ENCODE measurements around the gene NUDT21. TPM values are rescaled to one million over a fixed set of nuclear protein-coding genes. Genes with fewer than 3 reads are reported as not detected.
A peak's percentile ranks its signal among the peaks of the same experiment; 100 is the strongest.

The NUDT21 gene
- total RNA-seq, 1 experiment from 2014 or later, result 83.4 TPM

DNA sequence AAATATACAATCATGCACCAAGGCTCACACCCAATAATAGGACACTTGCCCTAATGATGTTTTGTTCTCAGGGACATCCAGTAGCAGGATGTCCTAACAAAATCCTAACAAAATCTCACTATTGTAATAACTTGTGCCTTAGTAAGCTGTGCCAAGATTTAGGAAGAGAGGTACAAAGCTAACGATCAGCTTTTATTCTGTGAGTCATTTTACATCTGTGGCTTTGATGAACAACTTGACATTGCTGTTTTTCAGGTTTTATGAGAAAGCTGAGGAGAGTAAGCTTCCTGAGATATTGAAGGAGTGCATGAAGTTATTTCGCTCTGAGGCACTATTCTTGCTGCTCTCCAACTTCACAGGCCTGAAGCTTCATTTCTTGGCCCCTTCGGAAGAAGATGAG is 19.1 kb upstream of the NUDT21 start:
- no TSS peak for BruUV-seq (replicated peaks)
- H3K4me3 Mint-ChIP-seq (ENCODE audit: unreplicated experiment), result no peak overlapping the region
- CTCF ChIA-PET, result no interaction called here
- intact Hi-C loops (cut with micrococcal nuclease), result no loop called here
- no peaks in the 10 kb centered on the region for H3K9me3 Mint-ChIP-seq (ENCODE audit: unreplicated experiment)
- DNase-seq (ENCODE audit: unreplicated experiment), result no peak
- H3K27ac Mint-ChIP-seq (ENCODE audit: low read depth, unreplicated experiment), result peak overlapping the region; percentile 70
- H3K27me3 Mint-ChIP-seq (ENCODE audit: insufficient read depth, unreplicated experiment), result no peaks in the 10 kb centered on the region
- POLR2A ChIA-PET, result interaction anchor here (1.2 to 1.7 kb wide), 2 partner anchors 11 to 19 kb away, joined by 5 read pairs; partner anchors contain the start of genes NUDT21 and OGFOD1
- TF ChIP-seq CTCF (IDR thresholded peaks at IDR 0.05; ENCODE audit: unreplicated experiment), result no peak
- peaks cover 3% of the 10 kb centered on the region for H3K4me1 Mint-ChIP-seq (ENCODE audit: insufficient read depth, unreplicated experiment)
- peaks cover 96% of the 10 kb centered on the region for H3K36me3 Mint-ChIP-seq (ENCODE audit: insufficient read depth, unreplicated experiment)

- intact Hi-C loops (cut with micrococcal nuclease), result no loop called here
- no peak overlapping the region for H3K4me3 Mint-ChIP-seq (ENCODE audit: unreplicated experiment)
- ChIA-PET CTCF (no interaction called here), POLR2A (interaction anchor here (1.2 kb wide), 1 partner anchor 19 kb away, joined by 5 read pairs; the partner anchor contains the start of genes NUDT21 and OGFOD1)
- no peak for TF ChIP-seq CTCF (IDR thresholded peaks at IDR 0.05; ENCODE audit: unreplicated experiment)
- DNase-seq (ENCODE audit: unreplicated experiment), result no peak
- BruUV-seq (replicated peaks), result no TSS peak
- H3K9me3 Mint-ChIP-seq (ENCODE audit: unreplicated experiment), result no peaks in the 10 kb centered on the region
- peaks cover 96% of the 10 kb centered on the region for H3K36me3 Mint-ChIP-seq (ENCODE audit: insufficient read depth, unreplicated experiment)
- H3K27me3 Mint-ChIP-seq (ENCODE audit: insufficient read depth, unreplicated experiment), result no peaks in the 10 kb centered on the region
- H3K4me1 Mint-ChIP-seq (ENCODE audit: insufficient read depth, unreplicated experiment), result peaks cover 3% of the 10 kb centered on the region
- no peak overlapping the region for H3K27ac Mint-ChIP-seq (ENCODE audit: low read depth, unreplicated experiment)
Observed at GRCh38 chr16:56469748-56470147, 18.6 kb upstream of the NUDT21 start.

- TF ChIP-seq CTCF (IDR thresholded peaks at IDR 0.05; ENCODE audit: unreplicated experiment), result no peak
- no peaks in the 10 kb centered on the region for H3K9me3 Mint-ChIP-seq (ENCODE audit: unreplicated experiment)
- DNase-seq (ENCODE audit: unreplicated experiment), result no peak
- H3K36me3 Mint-ChIP-seq (ENCODE audit: insufficient read depth, unreplicated experiment), result peaks cover 96% of the 10 kb centered on the region
- intact Hi-C loops (cut with micrococcal nuclease), result no loop called here
- H3K4me3 Mint-ChIP-seq (ENCODE audit: unreplicated experiment), result no peak overlapping the region
- H3K4me1 Mint-ChIP-seq (ENCODE audit: insufficient read depth, unreplicated experiment), result peaks cover 3% of the 10 kb centered on the region
- POLR2A ChIA-PET, result interaction anchor here (0.6 to 1.1 kb wide), 2 partner anchors 13 to 108 kb away, joined by 3 read pairs; no protein-coding TSS in a partner anchor
- no peaks in the 10 kb centered on the region for H3K27me3 Mint-ChIP-seq (ENCODE audit: insufficient read depth, unreplicated experiment)
- no TSS peak for BruUV-seq (replicated peaks)
- CTCF ChIA-PET, result no interaction called here
- no peak overlapping the region for H3K27ac Mint-ChIP-seq (ENCODE audit: low read depth, unreplicated experiment)
Observed at GRCh38 chr16:56468800-56469199, 17.7 kb upstream of the NUDT21 start.

GRCh38 chr16:56466344-56466743 is 15.2 kb upstream of the NUDT21 start:
- peaks cover 3% of the 10 kb centered on the region for H3K4me1 Mint-ChIP-seq (ENCODE audit: insufficient read depth, unreplicated experiment)
- BruUV-seq (replicated peaks), result no TSS peak
- POLR2A ChIA-PET, result interaction anchor here (0.8 to 1.2 kb wide), 2 partner anchors 9 to 15 kb away, joined by 6 to 8 read pairs; partner anchors contain the start of genes NUDT21 and OGFOD1

More at GRCh38 chr16:56466344-56466743, 15.2 kb upstream of the NUDT21 start:
- H3K27ac Mint-ChIP-seq (ENCODE audit: low read depth, unreplicated experiment), result no peak overlapping the region
- intact Hi-C loops (cut with micrococcal nuclease), result no loop called here
- TF ChIP-seq CTCF (IDR thresholded peaks at IDR 0.05; ENCODE audit: unreplicated experiment), result no peak
- no peak for DNase-seq (ENCODE audit: unreplicated experiment)
- H3K27me3 Mint-ChIP-seq (ENCODE audit: insufficient read depth, unreplicated experiment), result no peaks in the 10 kb centered on the region
- H3K9me3 Mint-ChIP-seq (ENCODE audit: unreplicated experiment), result no peaks in the 10 kb centered on the region
- peaks cover 96% of the 10 kb centered on the region for H3K36me3 Mint-ChIP-seq (ENCODE audit: insufficient read depth, unreplicated experiment)
- CTCF ChIA-PET, result interaction anchor here (0.8 to 1.0 kb wide), 2 partner anchors 15 to 48 kb away, joined by 3 to 4 read pairs; partner anchors contain the start of genes NUDT21 and OGFOD1
- H3K4me3 Mint-ChIP-seq (ENCODE audit: unreplicated experiment), result no peak overlapping the region

All from MCF 10A (cell line).